ENCODE results near the gene PDE2A. TPM values are rescaled to one million over a fixed set of nuclear protein-coding genes. Genes with fewer than 3 reads are reported as not detected.
A peak's percentile ranks its signal among the peaks of the same experiment; 100 is the strongest.

The PDE2A gene
- total RNA-seq, 1 donor, result 0.36 TPM

GRCh38 chr11:72582206-72583176, 91.7 kb downstream of the PDE2A start:
- Histone ChIP-seq H3K4me1 (ENCODE audit: insufficient read depth, low read length) (no peaks in the 10 kb centered on the region), H3K4me3 (ENCODE audit: insufficient read depth, low read length) (no peak overlapping the region), H2AFZ (ENCODE audit: low read length) (no peak overlapping the region), H3K9me3 (ENCODE audit: low read depth, low read length) (no peaks in the 10 kb centered on the region), H3K4me2 (ENCODE audit: insufficient read depth, low read length) (no peak overlapping the region), H3K36me3 (ENCODE audit: insufficient read depth, low read length) (no peaks in the 10 kb centered on the region), H3K27ac (ENCODE audit: low read depth, low read length) (no peak overlapping the region), H4K20me1 (ENCODE audit: insufficient read depth, low read length) (no peaks in the 10 kb centered on the region), H3K27me3 (ENCODE audit: insufficient read depth, low read length) (peaks cover 56% of the 10 kb centered on the region), H3K79me2 (ENCODE audit: insufficient read depth, low read length) (no peaks in the 10 kb centered on the region)
- DNase-seq (ENCODE audit: insufficient read length, low spot score, missing footprints), result peak; percentile 73
- TF ChIP-seq CTCF (IDR thresholded peaks at IDR 0.05; ENCODE audit: extremely low read depth, low read depth, low read length), result no peak

- Histone ChIP-seq H3K4me1 (ENCODE audit: insufficient read depth, low read length) (no peaks in the 10 kb centered on the region), H3K36me3 (ENCODE audit: insufficient read depth, low read length) (no peaks in the 10 kb centered on the region), H2AFZ (ENCODE audit: low read length) (no peak overlapping the region), H3K9me3 (ENCODE audit: low read depth, low read length) (no peaks in the 10 kb centered on the region), H3K4me2 (ENCODE audit: insufficient read depth, low read length) (no peak overlapping the region), H3K79me2 (ENCODE audit: insufficient read depth, low read length) (no peaks in the 10 kb centered on the region), H4K20me1 (ENCODE audit: insufficient read depth, low read length) (no peaks in the 10 kb centered on the region), H3K4me3 (ENCODE audit: insufficient read depth, low read length) (no peak overlapping the region), H3K27me3 (ENCODE audit: insufficient read depth, low read length) (peaks cover 41% of the 10 kb centered on the region), H3K27ac (ENCODE audit: low read depth, low read length) (no peak overlapping the region)
- TF ChIP-seq CTCF (IDR thresholded peaks at IDR 0.05; ENCODE audit: extremely low read depth, low read depth, low read length), result no peak
- peak; percentile 75 for DNase-seq (ENCODE audit: insufficient read length, low spot score, missing footprints)
Observed at GRCh38 chr11:72581067-72581466, 93.2 kb downstream of the PDE2A start.

DNA sequence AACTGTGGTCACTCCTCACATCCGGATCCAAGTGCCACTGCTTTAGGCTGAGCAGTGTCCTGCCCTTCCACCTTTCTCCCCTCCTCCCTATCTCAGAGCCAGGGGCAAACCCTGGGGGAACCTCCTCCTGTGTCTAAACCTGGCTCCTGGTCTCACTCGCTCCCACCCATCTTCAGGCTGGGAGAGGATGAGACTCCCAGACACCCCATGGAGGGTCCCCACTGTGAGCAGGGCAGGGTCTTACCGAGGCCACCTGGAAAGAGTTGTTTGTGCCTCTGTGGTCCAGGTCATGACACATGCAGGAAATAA, 93.6 kb downstream of the PDE2A start:
- H3K79me2 ChIP-seq (ENCODE audit: insufficient read depth, low read length), result no peaks in the 10 kb centered on the region
- H2AFZ ChIP-seq (ENCODE audit: low read length), result no peak overlapping the region
- no peak overlapping the region for H3K4me2 ChIP-seq (ENCODE audit: insufficient read depth, low read length)
- H3K4me3 ChIP-seq (ENCODE audit: insufficient read depth, low read length), result no peak overlapping the region
- DNase-seq (ENCODE audit: insufficient read length, low spot score, missing footprints), result peak; percentile 66
- no peak for TF ChIP-seq CTCF (IDR thresholded peaks at IDR 0.05; ENCODE audit: extremely low read depth, low read depth, low read length)
- no peaks in the 10 kb centered on the region for H4K20me1 ChIP-seq (ENCODE audit: insufficient read depth, low read length)
- H3K36me3 ChIP-seq (ENCODE audit: insufficient read depth, low read length), result no peaks in the 10 kb centered on the region
- H3K4me1 ChIP-seq (ENCODE audit: insufficient read depth, low read length), result no peaks in the 10 kb centered on the region
- H3K27me3 ChIP-seq (ENCODE audit: insufficient read depth, low read length), result peaks cover 39% of the 10 kb centered on the region
- H3K9me3 ChIP-seq (ENCODE audit: low read depth, low read length), result no peaks in the 10 kb centered on the region
- no peak overlapping the region for H3K27ac ChIP-seq (ENCODE audit: low read depth, low read length)

- no peak for TF ChIP-seq CTCF (IDR thresholded peaks at IDR 0.05; ENCODE audit: extremely low read depth, low read depth, low read length)
- no peaks in the 10 kb centered on the region for H3K36me3 ChIP-seq (ENCODE audit: insufficient read depth, low read length)
- H4K20me1 ChIP-seq (ENCODE audit: insufficient read depth, low read length), result no peaks in the 10 kb centered on the region
- peaks cover 35% of the 10 kb centered on the region for H3K27me3 ChIP-seq (ENCODE audit: insufficient read depth, low read length)
- no peak overlapping the region for H3K27ac ChIP-seq (ENCODE audit: low read depth, low read length)
- H2AFZ ChIP-seq (ENCODE audit: low read length), result no peak overlapping the region
- H3K4me3 ChIP-seq (ENCODE audit: insufficient read depth, low read length), result no peak overlapping the region
- DNase-seq (ENCODE audit: insufficient read length, low spot score, missing footprints), result peak; percentile 81
- H3K4me2 ChIP-seq (ENCODE audit: insufficient read depth, low read length), result no peak overlapping the region
- no peaks in the 10 kb centered on the region for H3K9me3 ChIP-seq (ENCODE audit: low read depth, low read length)
- no peaks in the 10 kb centered on the region for H3K4me1 ChIP-seq (ENCODE audit: insufficient read depth, low read length)
- H3K79me2 ChIP-seq (ENCODE audit: insufficient read depth, low read length), result no peaks in the 10 kb centered on the region
Observed at GRCh38 chr11:72579816-72580641, 94.2 kb downstream of the PDE2A start.
